ENCODE measurements around the gene STXBP4. TPM values are rescaled to one million over a fixed set of nuclear protein-coding genes. Genes with fewer than 3 reads are reported as not detected.

Gene STXBP4
- total RNA-seq, result 10 to 100 TPM in 2 of 5 experiments, 1 to 10 TPM in 3; 5.2 to 12.1 (median 9.4) TPM
- 1 to 10 TPM; 3.2 to 8.6 TPM for polyA plus RNA-seq
- total RNA-seq, result 5.5 reads per million, percentile 25 among the genes with 10 or more reads in this experiment

GRCh38 chr17:54968262-54968987 lies at the start of gene STXBP4, which contains the start of gene COX11:
Gene STXBP4, plus strand, starts transcription at chr17:54968765. Its CDS starts 17,455 bp downstream, at chr17:54986220.
Gene COX11, minus strand, starts transcription at chr17:54968654. Its CDS starts 8 bp downstream, at chr17:54968646.
- POLR2A ChIA-PET, result interaction anchor here (0.6 to 1.0 kb wide), 2 partner anchors 9 to 446 kb away, joined by 3 read pairs; no protein-coding TSS in a partner anchor
- ATAC-seq, result peak; percentile 97
- CTCF ChIA-PET, result interaction anchor here (1.1 kb wide), 1 partner anchor 23 kb away, joined by 3 read pairs; no protein-coding TSS in a partner anchor
- no peak within 1 kb of the TSS for H3K27ac Mint-ChIP-seq
- Histone ChIP-seq H3K27ac (ENCODE audit: low read depth, low read length) (peak within 1 kb of the TSS; percentile 85), H3K4me1 (ENCODE audit: control insufficient read depth in 2 of 2, insufficient read depth in 2 of 2, low read length in 2 of 2) (peaks cover 8 to 15% of the 10 kb centered on the region in 2 donors), H3K36me3 (ENCODE audit: control insufficient read depth in 2 of 3, insufficient read depth in 3 of 3, low read length in 3 of 3) (peaks cover 0 to 22% (median 6%) of the 10 kb centered on the region in 3 experiments), H3K27me3 (ENCODE audit: control insufficient read depth in 2 of 2, insufficient read depth in 2 of 2, low read length in 2 of 2) (no peaks in the 10 kb centered on the region), H3K9me3 (ENCODE audit: control insufficient read depth in 2 of 3, low read length in 3 of 3) (no peaks in the 10 kb centered on the region), H3K4me3 (ENCODE audit: low read length) (peak within 1 kb of the TSS; percentile 98)
- H3K4me1 Mint-ChIP-seq, result peaks cover 5 to 41% (median 30%) of the 10 kb centered on the region in 7 donors
- peaks cover 0 to 9% (median 2%) of the 10 kb centered on the region in 5 donors for H3K36me3 Mint-ChIP-seq
- H3K4me3 Mint-ChIP-seq, result no peak within 1 kb of the TSS
- H3K27me3 Mint-ChIP-seq, result no peaks in the 10 kb centered on the region
- intact Hi-C loops (cut with micrococcal nuclease), result loop anchor here (1.0 to 10.0 kb wide), 9 partner anchors 25 to 783 kb away; partner anchors contain the start of genes HLF (in 2 of the 2) and PCTP (in 1 of the 2)
- peak; percentile 88 to 96 (median 94) for DNase-seq
- no peaks in the 10 kb centered on the region for H3K9me3 Mint-ChIP-seq

- no peak overlapping the region for H3K4me3 ChIP-seq (ENCODE audit: low read length)
- no peaks in the 10 kb centered on the region for H3K27me3 ChIP-seq (ENCODE audit: control insufficient read depth in 2 of 2, insufficient read depth in 2 of 2, low read length in 2 of 2)
- CTCF ChIA-PET, result no interaction called here
- H3K9me3 Mint-ChIP-seq, result peaks cover 0 to 23% (median 11%) of the 10 kb centered on the region in 11 donors
- intact Hi-C loops (cut with micrococcal nuclease), result no loop called here
- H3K27ac ChIP-seq (ENCODE audit: low read depth, low read length), result no peak overlapping the region
- no peak overlapping the region for H3K27ac Mint-ChIP-seq
- peaks cover 0 to 3% (median 0%) of the 10 kb centered on the region in 3 experiments for H3K9me3 ChIP-seq (ENCODE audit: control insufficient read depth in 2 of 3, low read length in 3 of 3)
- DNase-seq, result no peak
- POLR2A ChIA-PET, result no interaction called here
- peaks cover 0 to 28% (median under 1%) of the 10 kb centered on the region in 5 donors for H3K27me3 Mint-ChIP-seq
- no peaks in the 10 kb centered on the region for H3K4me1 ChIP-seq (ENCODE audit: control insufficient read depth in 2 of 2, insufficient read depth in 2 of 2, low read length in 2 of 2)
- H3K36me3 Mint-ChIP-seq, result no peaks in the 10 kb centered on the region
- no peak for ATAC-seq
- H3K4me1 Mint-ChIP-seq, result no peaks in the 10 kb centered on the region
- no peak overlapping the region for H3K4me3 Mint-ChIP-seq
- no peaks in the 10 kb centered on the region for H3K36me3 ChIP-seq (ENCODE audit: control insufficient read depth in 2 of 3, insufficient read depth in 3 of 3, low read length in 3 of 3)
Observed at GRCh38 chr17:54919425-54919824, 49.1 kb upstream of the STXBP4 start.

GRCh38 chr17:54920819-54921218 lies 47.7 kb upstream of the STXBP4 start:
- ChIA-PET CTCF (no interaction called here), POLR2A (no interaction called here)
- no peaks in the 10 kb centered on the region for H3K4me1 ChIP-seq (ENCODE audit: control insufficient read depth in 2 of 2, insufficient read depth in 2 of 2, low read length in 2 of 2)
- no peak overlapping the region for H3K4me3 ChIP-seq (ENCODE audit: low read length)
- H3K36me3 ChIP-seq (ENCODE audit: control insufficient read depth in 2 of 3, insufficient read depth in 3 of 3, low read length in 3 of 3), result no peaks in the 10 kb centered on the region
- H3K9me3 Mint-ChIP-seq, result peaks cover 0 to 22% (median 11%) of the 10 kb centered on the region in 11 donors
- no peak overlapping the region for H3K4me3 Mint-ChIP-seq
- H3K27me3 Mint-ChIP-seq, result peaks cover 0 to 28% (median 10%) of the 10 kb centered on the region in 5 donors
- intact Hi-C loops (cut with micrococcal nuclease), result no loop called here
- ATAC-seq, result no peak
- H3K27ac ChIP-seq (ENCODE audit: low read depth, low read length), result no peak overlapping the region
- H3K9me3 ChIP-seq (ENCODE audit: control insufficient read depth in 2 of 3, low read length in 3 of 3), result peaks cover 0 to 3% (median 0%) of the 10 kb centered on the region in 3 experiments
- H3K36me3 Mint-ChIP-seq, result no peaks in the 10 kb centered on the region
- H3K27ac Mint-ChIP-seq, result no peak overlapping the region
- H3K27me3 ChIP-seq (ENCODE audit: control insufficient read depth in 2 of 2, insufficient read depth in 2 of 2, low read length in 2 of 2), result no peaks in the 10 kb centered on the region
- DNase-seq, result no peak
- H3K4me1 Mint-ChIP-seq, result no peaks in the 10 kb centered on the region

DNA sequence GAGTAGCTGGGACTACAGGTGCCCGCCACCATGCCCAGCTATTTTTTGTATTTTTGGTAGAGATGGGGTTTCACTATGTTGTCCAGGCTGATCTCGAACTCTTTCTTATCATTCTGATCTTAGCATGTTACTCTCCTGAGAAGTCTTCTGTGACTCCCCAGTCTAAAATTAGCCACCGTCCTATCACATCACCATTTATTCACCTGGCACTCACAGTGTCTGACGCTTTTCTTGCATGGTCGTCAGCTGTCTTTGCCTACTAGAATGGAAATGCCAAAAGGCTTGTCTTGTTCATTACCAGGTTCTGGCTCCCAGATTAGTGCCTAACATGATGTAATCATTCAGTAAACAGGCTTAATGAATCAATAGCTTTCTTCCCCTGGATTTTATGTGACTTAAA lies 44.2 kb upstream of the STXBP4 start:
- no peaks in the 10 kb centered on the region for H3K4me1 Mint-ChIP-seq

GRCh38 chr17:54927525-54927924 lies 41.0 kb upstream of the STXBP4 start:
- POLR2A ChIA-PET, result no interaction called here
- Histone ChIP-seq H3K36me3 (ENCODE audit: control insufficient read depth in 2 of 3, insufficient read depth in 3 of 3, low read length in 3 of 3) (no peaks in the 10 kb centered on the region), H3K27ac (ENCODE audit: low read depth, low read length) (no peak overlapping the region), H3K27me3 (ENCODE audit: control insufficient read depth in 2 of 2, insufficient read depth in 2 of 2, low read length in 2 of 2) (no peaks in the 10 kb centered on the region), H3K4me3 (ENCODE audit: low read length) (no peak overlapping the region), H3K4me1 (ENCODE audit: control insufficient read depth in 2 of 2, insufficient read depth in 2 of 2, low read length in 2 of 2) (no peaks in the 10 kb centered on the region), H3K9me3 (ENCODE audit: control insufficient read depth in 2 of 3, low read length in 3 of 3) (no peaks in the 10 kb centered on the region)
- CTCF ChIA-PET, result no interaction called here
- no peaks in the 10 kb centered on the region for H3K36me3 Mint-ChIP-seq
- no peaks in the 10 kb centered on the region for H3K4me1 Mint-ChIP-seq
- DNase-seq, result no peak
- no peak overlapping the region for H3K4me3 Mint-ChIP-seq
- H3K9me3 Mint-ChIP-seq, result no peaks in the 10 kb centered on the region
- ATAC-seq, result no peak
- no peak overlapping the region for H3K27ac Mint-ChIP-seq
- intact Hi-C loops (cut with micrococcal nuclease), result no loop called here
- H3K27me3 Mint-ChIP-seq, result peaks cover 8 to 20% (median 12%) of the 10 kb centered on the region in 5 donors

More for the DNA sequence above, 44.2 kb upstream of the STXBP4 start:
- H3K9me3 ChIP-seq (ENCODE audit: control insufficient read depth in 2 of 3, low read length in 3 of 3), result no peaks in the 10 kb centered on the region
- no peaks in the 10 kb centered on the region for H3K36me3 ChIP-seq (ENCODE audit: control insufficient read depth in 2 of 3, insufficient read depth in 3 of 3, low read length in 3 of 3)
- no peaks in the 10 kb centered on the region for H3K27me3 ChIP-seq (ENCODE audit: control insufficient read depth in 2 of 2, insufficient read depth in 2 of 2, low read length in 2 of 2)
- intact Hi-C loops (cut with micrococcal nuclease), result no loop called here
- DNase-seq (no peak), ATAC-seq (no peak)
- ChIA-PET POLR2A (no interaction called here), CTCF (no interaction called here)
- H3K27ac ChIP-seq (ENCODE audit: low read depth, low read length), result no peak overlapping the region
- H3K27me3 Mint-ChIP-seq, result peaks cover 8 to 18% (median 15%) of the 10 kb centered on the region in 5 donors
- H3K4me3 Mint-ChIP-seq, result no peak overlapping the region
- H3K27ac Mint-ChIP-seq, result no peak overlapping the region
- no peaks in the 10 kb centered on the region for H3K36me3 Mint-ChIP-seq
- H3K4me3 ChIP-seq (ENCODE audit: low read length), result no peak overlapping the region
- H3K9me3 Mint-ChIP-seq, result no peaks in the 10 kb centered on the region
- H3K4me1 ChIP-seq (ENCODE audit: control insufficient read depth in 2 of 2, insufficient read depth in 2 of 2, low read length in 2 of 2), result no peaks in the 10 kb centered on the region

GRCh38 chr17:54932711-54933110 lies 35.9 kb upstream of the STXBP4 start:
- CTCF ChIA-PET, result no interaction called here

More at GRCh38 chr17:54932711-54933110, 35.9 kb upstream of the STXBP4 start:
- DNase-seq (no peak), ATAC-seq (no peak)
- Mint-ChIP-seq H3K9me3 (no peaks in the 10 kb centered on the region), H3K27ac (no peak overlapping the region), H3K4me3 (no peak overlapping the region), H3K36me3 (no peaks in the 10 kb centered on the region), H3K27me3 (peaks cover 4 to 16% (median 6%) of the 10 kb centered on the region in 5 donors), H3K4me1 (no peaks in the 10 kb centered on the region)
- Histone ChIP-seq H3K4me3 (ENCODE audit: low read length) (no peak overlapping the region), H3K4me1 (ENCODE audit: control insufficient read depth in 2 of 2, insufficient read depth in 2 of 2, low read length in 2 of 2) (no peaks in the 10 kb centered on the region), H3K36me3 (ENCODE audit: control insufficient read depth in 2 of 3, insufficient read depth in 3 of 3, low read length in 3 of 3) (no peaks in the 10 kb centered on the region), H3K27me3 (ENCODE audit: control insufficient read depth in 2 of 2, insufficient read depth in 2 of 2, low read length in 2 of 2) (no peaks in the 10 kb centered on the region), H3K9me3 (ENCODE audit: control insufficient read depth in 2 of 3, low read length in 3 of 3) (no peaks in the 10 kb centered on the region), H3K27ac (ENCODE audit: low read depth, low read length) (no peak overlapping the region)
- intact Hi-C loops (cut with micrococcal nuclease), result no loop called here
- POLR2A ChIA-PET, result no interaction called here
